SK-N-SH (cell line): ENCODE measurements around the gene PCK1. TPM values are rescaled to one million over a fixed set of nuclear protein-coding genes. Genes with fewer than 3 reads are reported as not detected.

Source experiments
- CTCF ChIA-PET: fragments of 300-600, 350-600 bp; formaldehyde crosslinking; extraction: SDS; loops from one replicate; lab custom pipeline; 2021; lab: Yijun Ruan, JAX
- POLR2A ChIA-PET: fragments of 350-600 bp; sonication (Branson Sonifier 250); formaldehyde crosslinking; extraction: SDS; loops from one replicate; lab custom pipeline; 2020; ENCODE audit warnings: antibody characterized with exemption, inconsistent platforms; lab: Yijun Ruan, JAX
- DNase-seq: peaks from one replicate; pipeline ENCODE4 v3.0.0; 2012
- H2AFZ ChIP-seq: fragments of 200-600 bp; sonication (generic); 2 replicates; pipeline ENCODE4 v1.8.1; 2016; ENCODE audit warnings: antibody characterized with exemption, mild to moderate bottlenecking, low read depth
- H3F3A ChIP-seq: fragments of 200-600 bp; sonication (generic); replicated peaks from 2 replicates; pipeline ENCODE3; 2016; ENCODE audit warnings: antibody characterized with exemption, mild to moderate bottlenecking; ENCODE audit not compliant: insufficient read depth
- H3K27ac ChIP-seq, 2 experiments: fragments of 200-500 bp in 1 of 2; fragments of 200-600 bp in 1 of 2; sonication (Bioruptor generic) in 1 of 2; sonication (generic), shearing (Covaris generic) in 1 of 2; 2 replicates each; pipeline versions ENCODE4 v1.5.1 to v1.6.1; 2014 to 2016; ENCODE audit warnings: low read depth in 2 of 2, inconsistent platforms in 1 of 2, low read length in 1 of 2, mild to moderate bottlenecking in 1 of 2, mixed read lengths in 1 of 2
- H3K27me3 ChIP-seq: fragments of 200-600 bp; sonication (generic), shearing (Covaris generic); 2 replicates; pipeline ENCODE4 v1.6.1; 2016; ENCODE audit warnings: mixed run types; ENCODE audit not compliant: insufficient read depth
- H3K36me3 ChIP-seq, 2 experiments: fragments of 200-500 bp in 1 of 2; fragments of 200-600 bp in 1 of 2; sonication (Bioruptor generic) in 1 of 2; sonication (generic) in 1 of 2; replicated peaks in 1 of 2; 2 replicates each; pipeline versions ENCODE3 to v1.5.1; 2014 to 2016; ENCODE audit warnings: low read length in 1 of 2, mild to moderate bottlenecking in 1 of 2; ENCODE audit not compliant: insufficient read depth in 2 of 2, control insufficient read depth in 1 of 2
- H3K4me1 ChIP-seq, 2 experiments: fragments of 200-500 bp in 1 of 2; fragments of 200-600 bp in 1 of 2; sonication (Bioruptor generic) in 1 of 2; sonication (generic), shearing (Covaris generic) in 1 of 2; 2 replicates each; pipeline versions ENCODE4 v1.5.1 to v1.6.1; 2014 to 2016; ENCODE audit warnings: low read depth in 1 of 2, low read length in 1 of 2, mixed run types in 1 of 2; ENCODE audit not compliant: insufficient read depth in 2 of 2, control insufficient read depth in 1 of 2
- H3K4me2 ChIP-seq: fragments of 200-600 bp; sonication (generic), shearing (Covaris generic); 2 replicates; pipeline ENCODE4 v1.6.1; 2017; ENCODE audit warnings: mixed run types
- H3K4me3 ChIP-seq, 2 experiments: fragments of 200-500 bp in 1 of 2; fragments of 200-600 bp in 1 of 2; sonication (Bioruptor generic) in 1 of 2; sonication (generic), shearing (Covaris generic) in 1 of 2; 2 replicates each; pipeline versions ENCODE4 v1.5.1 to v1.8.1; 2014 to 2016; ENCODE audit warnings: low read depth in 2 of 2, inconsistent platforms in 1 of 2, low read length in 1 of 2, mild to moderate bottlenecking in 1 of 2, mixed read lengths in 1 of 2, moderate library complexity in 1 of 2
- H3K79me2 ChIP-seq: fragments of 200-600 bp; sonication (generic); 2 replicates; pipeline ENCODE4 v1.8.1; 2017; ENCODE audit warnings: mild to moderate bottlenecking; ENCODE audit not compliant: insufficient read depth
- H3K9ac ChIP-seq: fragments of 200-600 bp; sonication (generic); 2 replicates; pipeline ENCODE4 v1.6.1; 2017; ENCODE audit warnings: mixed run types
- H3K9me2 ChIP-seq: fragments of 200-600 bp; sonication (generic); 2 replicates; pipeline ENCODE4 v1.6.1; 2017; ENCODE audit warnings: mixed run types
- H3K9me3 ChIP-seq: fragments of 200-600 bp; sonication (generic); 2 replicates; pipeline ENCODE4 v1.6.1; 2017; ENCODE audit warnings: mixed run types, mild to moderate bottlenecking, moderate library complexity
- H4K20me1 ChIP-seq: fragments of 200-600 bp; sonication (generic); 2 replicates; pipeline ENCODE4 v1.6.1; 2017; ENCODE audit warnings: mild to moderate bottlenecking, mixed run types; ENCODE audit not compliant: insufficient read depth
- ELF1 ChIP-seq: IDR thresholded peaks from 2 replicates; pipeline ENCODE4 v1.4.0; 2012
- FOXM1 ChIP-seq: IDR thresholded peaks from 2 replicates; pipeline ENCODE4 v1.4.0; 2012; ENCODE audit warnings: low read depth, mild to moderate bottlenecking
- GATA2 ChIP-seq: sonication (generic); formaldehyde crosslinking; IDR thresholded peaks from 2 replicates; pipeline ENCODE4 v1.5.0; 2020; ENCODE audit warnings: mild to moderate bottlenecking, missing genetic modification reagents
- MEF2A ChIP-seq: IDR thresholded peaks from 2 replicates; pipeline ENCODE4 v1.4.0; 2012; ENCODE audit warnings: low read depth, borderline replicate concordance
- NRF1 ChIP-seq: IDR thresholded peaks from 2 replicates; pipeline ENCODE4 v1.6.1; 2012; ENCODE audit warnings: low read depth, mild to moderate bottlenecking, low read length
- POLR2AphosphoS5 ChIP-seq: IDR thresholded peaks from 2 replicates; pipeline ENCODE4 v1.6.1; 2012; ENCODE audit warnings: low read depth, low read length
- RCOR1 ChIP-seq: fragments of 150-350 bp; IDR thresholded peaks from 2 replicates; pipeline ENCODE4 v1.6.1; 2017; ENCODE audit warnings: antibody characterized with exemption, low read length
- RXRA ChIP-seq: IDR thresholded peaks from 2 replicates; pipeline ENCODE4 v1.4.0; 2012; ENCODE audit warnings: low read depth, mild to moderate bottlenecking, borderline replicate concordance
- TCF12 ChIP-seq: IDR thresholded peaks from 2 replicates; pipeline ENCODE4 v1.4.0; 2012
- TEAD4 ChIP-seq: IDR thresholded peaks from 2 replicates; pipeline ENCODE4 v1.4.0; 2012; ENCODE audit warnings: mild to moderate bottlenecking, borderline replicate concordance; ENCODE audit not compliant: insufficient read depth
- WGBS: methylation state at CpG from one replicate; pipeline ENCODE4 v1.1.6; 2017; ENCODE audit warnings: low lambda C conversion rate; 5-methylcytosine and 5-hydroxymethylcytosine counted together
- polyA plus RNA-seq, 3 experiments: library from polyadenylated mRNA; depleted of rRNA; stranded (reverse); fragments of >200 nt; gene quantifications; 2 replicates each; pipeline ENCODE4 v1.2.3, GENCODE V29; 2012
- TF ChIP-seq, protein P1 (sequence below): fragments of 200-600 bp; sonication (generic); IDR thresholded peaks from 2 replicates; pipeline ENCODE4 v1.6.1; 2017; ENCODE audit warnings: antibody characterized with exemption, mild to moderate bottlenecking, moderate library complexity
- TF ChIP-seq, protein P2 (sequence below): IDR thresholded peaks from 2 replicates; pipeline ENCODE4 v1.6.1; 2012; ENCODE audit warnings: mild to moderate bottlenecking, low read depth, low read length, moderate library complexity

Gene PCK1
- polyA plus RNA-seq, 1 of the 3 experiments (the other 2 are of a cell fraction): not detected

DNA sequence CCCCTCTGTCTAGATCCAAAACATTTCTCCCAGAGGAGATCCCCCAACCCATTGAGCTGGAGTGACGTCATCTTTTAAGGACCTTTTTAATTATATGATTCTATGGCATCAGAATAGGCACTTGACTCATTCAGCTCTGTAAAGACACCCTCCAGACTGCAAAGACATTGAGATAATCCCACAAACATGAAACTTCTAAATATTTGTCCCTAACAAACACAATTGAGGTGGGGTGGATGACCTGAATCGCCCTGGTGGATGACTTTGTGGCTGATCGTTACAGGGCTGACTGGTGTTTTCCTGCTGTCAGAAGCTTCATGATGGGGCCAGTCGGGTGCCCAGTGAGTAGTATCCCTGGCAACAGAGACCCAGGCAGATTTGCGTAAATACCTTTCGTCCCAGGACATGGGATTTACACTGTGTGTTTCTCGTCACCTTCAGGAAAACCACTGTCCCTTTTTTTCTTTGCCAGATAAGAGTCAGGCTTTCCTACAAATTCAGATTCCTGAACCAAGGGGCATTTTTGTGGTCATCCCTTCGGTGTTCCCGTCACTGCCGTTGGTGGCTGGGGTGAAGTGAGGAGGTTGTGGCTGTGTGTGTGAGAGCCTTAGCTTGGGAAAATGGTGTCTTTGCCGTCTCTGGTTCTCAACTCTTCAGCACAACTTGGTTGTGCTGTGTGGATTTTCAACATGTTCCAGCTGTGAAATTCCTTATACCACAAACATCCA, 5.3 kb upstream of the PCK1 start (continued):
- TF ChIP-seq, protein P1, sequence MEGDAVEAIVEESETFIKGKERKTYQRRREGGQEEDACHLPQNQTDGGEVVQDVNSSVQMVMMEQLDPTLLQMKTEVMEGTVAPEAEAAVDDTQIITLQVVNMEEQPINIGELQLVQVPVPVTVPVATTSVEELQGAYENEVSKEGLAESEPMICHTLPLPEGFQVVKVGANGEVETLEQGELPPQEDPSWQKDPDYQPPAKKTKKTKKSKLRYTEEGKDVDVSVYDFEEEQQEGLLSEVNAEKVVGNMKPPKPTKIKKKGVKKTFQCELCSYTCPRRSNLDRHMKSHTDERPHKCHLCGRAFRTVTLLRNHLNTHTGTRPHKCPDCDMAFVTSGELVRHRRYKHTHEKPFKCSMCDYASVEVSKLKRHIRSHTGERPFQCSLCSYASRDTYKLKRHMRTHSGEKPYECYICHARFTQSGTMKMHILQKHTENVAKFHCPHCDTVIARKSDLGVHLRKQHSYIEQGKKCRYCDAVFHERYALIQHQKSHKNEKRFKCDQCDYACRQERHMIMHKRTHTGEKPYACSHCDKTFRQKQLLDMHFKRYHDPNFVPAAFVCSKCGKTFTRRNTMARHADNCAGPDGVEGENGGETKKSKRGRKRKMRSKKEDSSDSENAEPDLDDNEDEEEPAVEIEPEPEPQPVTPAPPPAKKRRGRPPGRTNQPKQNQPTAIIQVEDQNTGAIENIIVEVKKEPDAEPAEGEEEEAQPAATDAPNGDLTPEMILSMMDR: no peak
- TF ChIP-seq NRF1: no peak

DNA sequence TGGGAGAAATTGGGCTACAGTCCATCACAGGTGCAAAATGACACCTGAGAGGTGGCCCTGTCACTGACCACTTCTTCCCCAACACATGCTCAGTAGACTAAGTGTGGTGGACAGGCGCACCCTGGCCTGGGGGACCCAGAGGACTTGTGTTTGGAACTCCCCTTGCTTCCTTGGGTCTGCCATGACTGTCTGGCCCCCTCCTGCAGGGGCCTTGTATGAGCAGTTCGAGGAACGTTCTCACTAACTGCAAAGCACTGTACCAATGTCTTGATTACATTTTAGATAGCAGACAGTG, 4.0 kb upstream of the PCK1 start:
- no peaks in the 10 kb centered on the region for H3K9me2 ChIP-seq
- TF ChIP-seq, protein P2, sequence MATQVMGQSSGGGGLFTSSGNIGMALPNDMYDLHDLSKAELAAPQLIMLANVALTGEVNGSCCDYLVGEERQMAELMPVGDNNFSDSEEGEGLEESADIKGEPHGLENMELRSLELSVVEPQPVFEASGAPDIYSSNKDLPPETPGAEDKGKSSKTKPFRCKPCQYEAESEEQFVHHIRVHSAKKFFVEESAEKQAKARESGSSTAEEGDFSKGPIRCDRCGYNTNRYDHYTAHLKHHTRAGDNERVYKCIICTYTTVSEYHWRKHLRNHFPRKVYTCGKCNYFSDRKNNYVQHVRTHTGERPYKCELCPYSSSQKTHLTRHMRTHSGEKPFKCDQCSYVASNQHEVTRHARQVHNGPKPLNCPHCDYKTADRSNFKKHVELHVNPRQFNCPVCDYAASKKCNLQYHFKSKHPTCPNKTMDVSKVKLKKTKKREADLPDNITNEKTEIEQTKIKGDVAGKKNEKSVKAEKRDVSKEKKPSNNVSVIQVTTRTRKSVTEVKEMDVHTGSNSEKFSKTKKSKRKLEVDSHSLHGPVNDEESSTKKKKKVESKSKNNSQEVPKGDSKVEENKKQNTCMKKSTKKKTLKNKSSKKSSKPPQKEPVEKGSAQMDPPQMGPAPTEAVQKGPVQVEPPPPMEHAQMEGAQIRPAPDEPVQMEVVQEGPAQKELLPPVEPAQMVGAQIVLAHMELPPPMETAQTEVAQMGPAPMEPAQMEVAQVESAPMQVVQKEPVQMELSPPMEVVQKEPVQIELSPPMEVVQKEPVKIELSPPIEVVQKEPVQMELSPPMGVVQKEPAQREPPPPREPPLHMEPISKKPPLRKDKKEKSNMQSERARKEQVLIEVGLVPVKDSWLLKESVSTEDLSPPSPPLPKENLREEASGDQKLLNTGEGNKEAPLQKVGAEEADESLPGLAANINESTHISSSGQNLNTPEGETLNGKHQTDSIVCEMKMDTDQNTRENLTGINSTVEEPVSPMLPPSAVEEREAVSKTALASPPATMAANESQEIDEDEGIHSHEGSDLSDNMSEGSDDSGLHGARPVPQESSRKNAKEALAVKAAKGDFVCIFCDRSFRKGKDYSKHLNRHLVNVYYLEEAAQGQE: no peak
- CTCF ChIA-PET: no interaction called here
- H4K20me1 ChIP-seq: no peaks in the 10 kb centered on the region
- peaks cover 32% of the 10 kb centered on the region for H3K27me3 ChIP-seq
- H3K4me3 ChIP-seq: no peak overlapping the region
- no peaks in the 10 kb centered on the region for H3K4me1 ChIP-seq
- no peak overlapping the region for H3K9ac ChIP-seq
- H3K36me3 ChIP-seq: no peaks in the 10 kb centered on the region
- 6% methylated on average over 2 of the region's 3 CpGs for WGBS
- no peaks in the 10 kb centered on the region for H3K79me2 ChIP-seq
- no peak overlapping the region for H3K27ac ChIP-seq
- H3K4me2 ChIP-seq: no peak overlapping the region
- no peak overlapping the region for H2AFZ ChIP-seq
- no peaks in the 10 kb centered on the region for H3K9me3 ChIP-seq
- POLR2A ChIA-PET: no interaction called here
- no peak for DNase-seq
- no peaks in the 10 kb centered on the region for H3F3A ChIP-seq

DNA sequence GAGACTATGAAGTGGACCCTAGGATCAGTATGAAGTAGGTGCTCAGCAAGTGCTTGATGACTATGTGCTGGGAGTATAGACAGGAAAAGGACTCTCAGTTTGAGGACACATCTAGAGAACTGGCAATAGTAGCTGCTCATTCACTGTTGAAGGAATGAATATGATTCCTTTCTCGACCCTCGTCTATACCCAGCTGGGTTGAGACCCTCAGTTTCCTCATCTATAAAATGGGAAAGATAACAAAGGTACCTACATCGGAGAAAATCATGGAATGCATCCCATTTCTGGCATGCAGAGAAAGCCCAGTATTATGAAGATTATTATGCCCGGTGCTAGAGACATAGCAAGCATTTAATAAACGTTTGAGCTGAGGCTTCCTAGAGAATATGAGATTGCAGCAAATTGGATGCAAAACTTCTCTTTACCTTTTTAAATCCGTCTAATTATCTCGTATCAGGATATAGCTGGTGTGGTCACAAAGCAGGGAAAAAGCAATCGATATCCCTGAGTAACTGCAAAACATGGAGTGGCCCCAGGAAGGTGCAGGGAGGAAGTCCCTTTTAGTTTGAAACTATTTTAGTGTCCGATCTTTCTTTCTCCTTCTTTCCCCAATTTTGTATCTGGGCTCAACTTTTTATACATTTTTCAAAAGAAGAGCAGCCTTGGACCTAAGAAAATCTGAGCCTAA, 2.8 kb upstream of the PCK1 start:
- no peak overlapping the region for H3K9ac ChIP-seq
- H3F3A ChIP-seq: no peaks in the 10 kb centered on the region
- no peaks in the 10 kb centered on the region for H3K79me2 ChIP-seq
- no peaks in the 10 kb centered on the region for H3K9me2 ChIP-seq
- H3K9me3 ChIP-seq: no peaks in the 10 kb centered on the region
- no peak overlapping the region for H2AFZ ChIP-seq
- H3K4me3 ChIP-seq: no peak overlapping the region
- CTCF ChIA-PET: interaction anchor here (1.0 to 1.4 kb wide), 3 partner anchors 18 to 177 kb away, joined by 3 to 5 read pairs (median 3); no protein-coding TSS in a partner anchor
- H3K27me3 ChIP-seq: peaks cover 34% of the 10 kb centered on the region
- H3K4me2 ChIP-seq: no peak overlapping the region
- H3K4me1 ChIP-seq: no peaks in the 10 kb centered on the region
- 9% methylated on average over 9 of the region's 9 CpGs for WGBS
- H3K36me3 ChIP-seq: no peaks in the 10 kb centered on the region
- H3K27ac ChIP-seq: no peak overlapping the region
- DNase-seq: no peak
- TF ChIP-seq TEAD4 (no peak), FOXM1 (no peak), RCOR1 (no peak), RXRA (no peak), MEF2A (no peak), GATA2 (CRISPR knock-in tag) (no peak), ELF1 (no peak), TCF12 (no peak), POLR2AphosphoS5 (no peak)
- POLR2A ChIA-PET: interaction anchor here (0.5 kb wide), 1 partner anchor 1103 kb away, joined by 3 read pairs; no protein-coding TSS in a partner anchor
- no peaks in the 10 kb centered on the region for H4K20me1 ChIP-seq
